T-helper 2 cell treated with Interferon-gamma antibody and Interleukin-4, amounts not matched to agents 5 μg/mL and 100 μg/mL, for 36 hours (primary cell): ENCODE measurements around the gene MYCBPAP.

Source experiments
- DNase-seq: peaks from one replicate; pipeline ENCODE4 v3.0.0; 2021; ENCODE audit warnings: low spot score
- H3K27ac Mint-ChIP-seq: one replicate; pipeline ENCODE4 v1.8.0; 2021; ENCODE audit warnings: mild to moderate bottlenecking, mixed read lengths
- H3K27me3 Mint-ChIP-seq: one replicate; pipeline ENCODE4 v1.8.0; 2021; ENCODE audit warnings: low read depth, mixed read lengths
- H3K36me3 Mint-ChIP-seq: one replicate; pipeline ENCODE4 v1.8.0; 2021; ENCODE audit warnings: low read depth, mixed read lengths
- H3K4me1 Mint-ChIP-seq: one replicate; pipeline ENCODE4 v1.8.0; 2021; ENCODE audit warnings: low read depth, mixed read lengths
- H3K4me3 Mint-ChIP-seq: one replicate; pipeline ENCODE4 v1.8.0; 2022; ENCODE audit warnings: mild to moderate bottlenecking, moderate library complexity, mixed read lengths
- H3K9me3 Mint-ChIP-seq: one replicate; pipeline ENCODE4 v1.8.0; 2021; ENCODE audit warnings: mixed read lengths

MYCBPAP gene

DNA sequence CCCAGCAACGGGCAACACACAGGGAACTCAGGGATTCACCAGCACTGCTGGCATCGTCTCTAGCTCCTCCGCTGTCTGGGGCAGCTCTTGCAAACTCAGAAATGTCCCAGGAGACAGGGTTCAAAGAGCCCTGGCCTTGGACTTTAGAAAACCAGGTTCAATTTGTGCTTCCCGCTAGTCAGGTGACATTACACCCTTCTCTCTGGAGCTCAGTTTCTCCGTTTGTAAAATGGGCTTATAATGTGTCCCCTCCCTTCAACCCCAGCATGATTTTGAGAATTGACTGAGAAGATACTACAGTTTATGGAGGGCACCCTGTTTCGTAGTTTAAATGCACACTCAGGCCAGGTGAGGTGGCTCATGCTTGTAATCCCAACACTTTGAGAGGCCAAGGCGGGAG, 1.9 kb upstream of the MYCBPAP start:
- Mint-ChIP-seq H3K4me1 (peaks cover 47% of the 10 kb centered on the region), H3K27me3 (no peaks in the 10 kb centered on the region), H3K4me3 (no peak overlapping the region), H3K36me3 (peaks cover 3% of the 10 kb centered on the region), H3K27ac (no peak overlapping the region), H3K9me3 (no peaks in the 10 kb centered on the region)
- no peak for DNase-seq

DNA sequence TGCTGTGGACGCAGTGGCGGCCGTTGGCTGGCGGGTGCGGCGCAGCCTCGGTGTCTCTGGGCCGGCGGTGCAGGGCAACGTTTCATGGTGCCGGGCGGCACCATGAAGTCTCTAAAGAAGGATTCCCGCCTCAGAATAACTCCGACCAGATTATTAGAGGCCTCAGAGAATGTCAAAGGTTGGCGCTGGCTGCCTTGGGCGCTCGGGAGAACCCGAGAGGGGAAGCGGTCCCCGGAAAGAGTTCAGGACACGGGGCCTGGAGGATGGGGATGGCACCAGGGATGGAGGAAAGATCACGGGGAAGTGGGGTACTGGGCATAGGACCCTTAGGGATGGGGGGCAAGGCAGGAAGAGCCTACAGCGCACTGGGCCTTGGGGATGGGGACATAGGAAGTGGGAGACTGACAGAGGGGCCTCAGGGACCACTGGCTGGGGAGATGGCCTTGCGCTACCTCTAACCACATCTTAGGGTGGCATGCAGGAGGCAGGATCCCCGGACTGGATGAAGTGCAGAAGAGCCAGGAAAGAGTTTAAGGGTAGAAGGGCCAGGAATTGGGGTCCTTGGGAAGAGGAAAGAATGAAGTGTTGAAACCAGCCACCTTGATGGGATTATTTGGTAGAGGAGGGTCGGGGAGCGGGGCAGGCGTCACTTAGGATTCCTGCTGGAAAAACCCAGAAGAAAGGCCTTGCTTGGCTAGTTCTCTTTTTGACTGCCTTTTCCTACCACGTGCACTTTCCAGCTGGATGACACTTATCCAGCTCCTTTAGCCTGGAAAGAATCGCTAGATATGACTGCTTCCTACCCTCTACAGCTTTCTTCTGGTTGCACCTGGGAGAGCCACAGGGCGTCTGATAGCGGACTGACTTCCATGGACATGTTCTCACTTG, 578 bp downstream of the MYCBPAP start:
- H3K9me3 Mint-ChIP-seq: no peaks in the 10 kb centered on the region
- no peaks in the 10 kb centered on the region for H3K27me3 Mint-ChIP-seq
- H3K36me3 Mint-ChIP-seq: peaks cover 3% of the 10 kb centered on the region
- H3K27ac Mint-ChIP-seq: peak overlapping the region; percentile 92
- no peak for DNase-seq
- peak overlapping the region; percentile 95 for H3K4me3 Mint-ChIP-seq
- H3K4me1 Mint-ChIP-seq: peaks cover 49% of the 10 kb centered on the region

DNA sequence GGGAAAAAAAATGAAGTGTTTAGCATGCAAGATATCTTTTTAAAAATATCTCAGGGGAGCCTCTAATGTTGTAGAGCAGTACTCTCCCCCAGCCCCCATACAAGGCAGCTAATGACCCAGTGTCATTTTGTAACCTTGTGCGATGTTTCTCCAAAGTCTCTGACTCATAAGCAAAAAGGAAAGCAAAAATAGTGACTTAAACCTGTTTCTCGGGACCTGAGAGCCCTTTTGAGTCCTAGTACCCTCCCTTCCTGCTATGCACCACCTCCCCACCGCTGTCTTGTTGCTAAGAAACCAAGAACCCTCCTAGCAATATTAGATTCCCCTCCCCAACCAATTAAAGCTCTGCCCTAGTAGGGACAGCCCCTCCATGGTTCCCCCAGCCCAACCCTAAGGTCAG, 2.8 kb downstream of the MYCBPAP start:
- Mint-ChIP-seq H3K27ac (peak overlapping the region; percentile 92), H3K9me3 (no peaks in the 10 kb centered on the region), H3K36me3 (peaks cover 3% of the 10 kb centered on the region), H3K4me3 (peak overlapping the region; percentile 53), H3K27me3 (no peaks in the 10 kb centered on the region), H3K4me1 (peaks cover 39% of the 10 kb centered on the region)
- DNase-seq: peak; percentile 57

DNA sequence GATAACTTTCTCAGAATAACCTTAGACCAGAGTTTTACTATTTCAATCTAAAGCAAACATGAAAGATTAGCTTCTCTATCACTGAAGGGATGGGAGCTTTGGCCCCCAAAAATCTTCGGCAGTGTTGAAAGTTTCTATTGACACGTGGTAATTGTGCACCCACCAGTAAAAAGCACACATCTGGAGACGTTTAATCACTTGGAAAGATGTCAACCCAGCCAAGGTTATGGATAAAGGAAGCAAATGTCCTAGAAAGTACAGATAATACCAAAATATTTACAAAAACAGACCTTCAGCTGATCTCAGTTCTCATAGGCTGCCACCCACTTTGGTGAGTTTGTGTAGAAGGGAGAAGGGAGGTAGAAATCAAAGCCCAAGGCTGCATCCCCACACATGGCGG, 5.3 kb downstream of the MYCBPAP start:
- no peak overlapping the region for H3K27ac Mint-ChIP-seq
- H3K4me3 Mint-ChIP-seq: no peak overlapping the region
- no peak for DNase-seq
- no peaks in the 10 kb centered on the region for H3K9me3 Mint-ChIP-seq
- H3K27me3 Mint-ChIP-seq: no peaks in the 10 kb centered on the region
- peaks cover 3% of the 10 kb centered on the region for H3K36me3 Mint-ChIP-seq
- peaks cover 37% of the 10 kb centered on the region for H3K4me1 Mint-ChIP-seq

DNA sequence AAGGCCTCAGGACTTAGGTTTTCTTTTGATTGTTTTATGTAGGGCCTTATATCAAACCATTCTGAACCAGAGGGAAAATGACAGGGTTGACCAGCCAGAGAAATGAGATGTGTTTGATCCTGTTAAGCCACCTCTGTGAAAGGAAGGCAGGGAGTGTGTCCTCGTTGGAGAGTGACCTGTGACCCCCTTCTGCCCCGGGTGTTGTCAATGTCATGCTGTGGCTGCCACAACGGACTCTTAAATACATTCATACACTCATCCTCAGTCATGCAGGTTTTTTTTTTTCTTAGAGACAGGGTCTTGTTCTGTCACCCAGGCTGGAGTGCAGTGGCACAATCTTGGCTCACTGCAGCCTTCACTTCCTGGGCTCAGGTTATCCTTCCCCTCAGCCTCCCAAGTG, 6.1 kb downstream of the MYCBPAP start:
- Mint-ChIP-seq H3K36me3 (no peaks in the 10 kb centered on the region), H3K27ac (no peak overlapping the region), H3K27me3 (no peaks in the 10 kb centered on the region), H3K4me1 (peaks cover 29% of the 10 kb centered on the region), H3K9me3 (no peaks in the 10 kb centered on the region), H3K4me3 (no peak overlapping the region)
- no peak for DNase-seq

DNA sequence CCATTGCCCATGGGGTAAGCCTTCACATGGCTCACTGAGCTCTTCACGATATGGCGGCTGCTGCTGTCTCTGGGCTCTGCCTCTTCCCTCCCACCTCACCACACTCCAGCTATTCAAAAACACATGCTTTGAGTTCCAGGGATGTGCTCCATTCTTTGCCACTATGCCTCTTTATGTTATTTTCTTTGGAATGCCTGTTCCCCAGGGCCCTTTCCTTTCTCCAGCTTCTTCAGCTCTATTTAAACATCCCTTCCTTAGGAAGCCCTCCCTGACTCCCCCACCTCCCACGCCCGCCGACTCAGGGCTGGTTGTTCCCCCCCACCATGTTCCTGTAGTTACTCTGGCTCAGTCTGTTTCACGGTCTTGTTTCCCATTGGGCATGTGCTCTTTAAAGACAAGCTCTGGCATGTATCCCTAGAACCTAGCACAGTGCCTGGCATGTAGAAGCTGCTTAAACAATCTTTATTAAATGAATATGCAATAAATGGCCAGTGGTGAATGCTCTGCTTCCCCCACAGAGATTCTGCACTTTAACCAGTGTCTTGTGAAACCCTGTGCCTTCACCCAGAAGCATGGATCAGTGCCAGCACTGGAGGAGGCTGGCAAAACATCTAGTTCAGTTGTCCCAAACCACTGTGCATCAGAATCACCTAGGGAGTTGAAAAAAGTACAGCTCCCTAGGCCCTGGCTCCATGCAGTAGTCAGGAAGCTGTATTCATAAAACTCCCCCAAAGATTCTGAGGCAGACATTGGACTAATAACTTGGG, 6.9 kb downstream of the MYCBPAP start:
- Mint-ChIP-seq H3K27me3 (no peaks in the 10 kb centered on the region), H3K4me3 (no peak overlapping the region), H3K36me3 (no peaks in the 10 kb centered on the region), H3K9me3 (no peaks in the 10 kb centered on the region), H3K4me1 (peaks cover 21% of the 10 kb centered on the region), H3K27ac (no peak overlapping the region)
- DNase-seq: no peak

DNA sequence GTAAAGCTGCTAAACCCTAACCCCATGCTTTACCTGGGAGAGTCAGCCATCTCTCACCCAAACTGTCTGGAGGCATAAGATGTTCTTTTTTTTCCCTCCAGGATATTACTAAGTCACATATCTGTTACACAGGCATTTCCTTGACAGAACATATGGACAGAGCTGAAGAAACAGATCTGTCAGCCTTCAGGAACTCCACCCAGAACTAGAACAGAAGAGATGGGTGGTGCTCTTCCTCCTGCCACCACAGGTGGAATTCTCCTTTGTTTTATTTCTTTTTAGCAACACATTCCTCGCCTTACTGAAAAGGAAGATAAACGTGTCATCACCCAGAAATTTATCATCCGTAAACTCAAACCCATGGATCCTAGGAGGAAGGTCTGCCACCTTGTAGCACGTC, 8.8 kb downstream of the MYCBPAP start:
- H3K27ac Mint-ChIP-seq: no peak overlapping the region
- H3K9me3 Mint-ChIP-seq: no peaks in the 10 kb centered on the region
- H3K4me3 Mint-ChIP-seq: peak overlapping the region; percentile 42
- no peaks in the 10 kb centered on the region for H3K36me3 Mint-ChIP-seq
- peaks cover 6% of the 10 kb centered on the region for H3K4me1 Mint-ChIP-seq
- no peaks in the 10 kb centered on the region for H3K27me3 Mint-ChIP-seq
- no peak for DNase-seq

DNA sequence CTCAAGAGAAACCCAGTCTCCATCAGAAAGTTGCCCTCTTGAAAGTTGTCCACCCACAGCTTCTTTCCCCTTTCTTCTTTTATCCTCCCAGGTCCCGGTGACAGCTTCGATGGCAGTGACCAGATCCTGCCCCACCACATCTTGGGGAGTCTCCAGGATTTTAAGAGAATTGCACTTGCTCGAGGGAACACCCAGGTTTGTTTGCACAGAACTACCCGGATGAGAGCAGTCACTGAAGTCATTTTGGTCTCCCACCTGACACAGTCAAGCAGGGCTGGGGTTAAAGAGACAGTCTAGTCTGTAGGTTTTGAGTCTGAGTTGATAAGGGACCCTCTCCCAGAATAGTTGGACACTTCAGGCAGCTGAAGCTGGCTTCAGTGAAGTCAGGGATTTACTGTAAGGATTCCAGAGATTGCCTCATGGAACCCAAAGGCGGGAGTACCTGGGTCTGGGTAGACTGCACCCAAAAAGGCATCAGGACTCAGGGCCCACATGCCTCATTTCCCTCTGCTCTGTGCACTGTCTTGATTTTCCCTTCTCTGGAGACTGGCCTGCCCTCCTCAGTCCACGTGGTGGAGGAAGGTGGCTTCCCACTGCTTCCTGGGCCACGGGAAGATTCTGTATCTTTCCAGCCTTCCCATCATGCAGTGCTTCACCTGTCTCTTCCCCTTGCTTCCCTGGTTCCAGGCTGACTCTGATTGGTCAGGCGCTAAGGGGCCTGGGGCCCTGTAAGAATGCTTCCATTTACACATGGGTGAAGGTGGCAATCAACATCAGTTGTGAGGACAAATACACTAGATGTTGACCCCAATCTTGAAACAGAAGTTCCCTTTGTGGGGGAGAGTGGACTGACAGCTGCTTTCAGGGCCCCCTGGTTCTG, 9.5 kb downstream of the MYCBPAP start:
- Mint-ChIP-seq H3K4me1 (peaks cover 2% of the 10 kb centered on the region), H3K27ac (no peak overlapping the region), H3K27me3 (no peaks in the 10 kb centered on the region), H3K4me3 (peak overlapping the region; percentile 42), H3K36me3 (peaks cover 2% of the 10 kb centered on the region), H3K9me3 (no peaks in the 10 kb centered on the region)
- no peak for DNase-seq

DNA sequence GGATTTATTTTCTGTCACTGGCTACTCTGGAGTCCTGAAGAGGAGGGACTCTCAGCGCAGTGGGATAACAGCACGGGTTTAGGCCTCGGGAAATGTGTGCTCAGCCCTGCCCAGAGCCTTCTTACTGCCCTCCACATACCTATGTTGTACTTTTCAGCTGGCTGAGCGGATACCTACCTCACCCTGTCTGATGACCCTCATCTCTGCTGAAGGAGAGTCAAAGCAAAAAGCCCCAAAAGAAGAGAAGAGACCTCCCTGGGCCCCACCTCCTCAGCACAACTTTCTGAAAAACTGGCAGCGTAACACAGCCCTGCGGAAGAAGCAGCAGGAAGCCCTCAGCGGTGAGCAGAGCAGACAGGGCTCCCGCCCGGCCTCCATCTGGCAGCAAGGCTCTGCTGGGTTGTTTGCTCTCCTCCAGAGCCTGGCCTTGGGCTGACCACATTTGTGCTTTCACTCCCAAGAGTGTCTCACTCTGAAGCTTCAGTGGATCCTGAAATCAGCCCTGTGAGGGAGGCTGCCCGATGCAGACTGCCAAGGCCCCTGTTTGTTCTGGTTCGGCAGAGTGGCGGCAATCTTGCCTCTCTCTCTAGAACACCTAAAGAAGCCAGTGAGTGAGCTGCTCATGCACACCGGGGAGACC, 10.3 kb downstream of the MYCBPAP start:
- no peak for DNase-seq
- Mint-ChIP-seq H3K27ac (no peak overlapping the region), H3K4me3 (no peak overlapping the region)

DNA sequence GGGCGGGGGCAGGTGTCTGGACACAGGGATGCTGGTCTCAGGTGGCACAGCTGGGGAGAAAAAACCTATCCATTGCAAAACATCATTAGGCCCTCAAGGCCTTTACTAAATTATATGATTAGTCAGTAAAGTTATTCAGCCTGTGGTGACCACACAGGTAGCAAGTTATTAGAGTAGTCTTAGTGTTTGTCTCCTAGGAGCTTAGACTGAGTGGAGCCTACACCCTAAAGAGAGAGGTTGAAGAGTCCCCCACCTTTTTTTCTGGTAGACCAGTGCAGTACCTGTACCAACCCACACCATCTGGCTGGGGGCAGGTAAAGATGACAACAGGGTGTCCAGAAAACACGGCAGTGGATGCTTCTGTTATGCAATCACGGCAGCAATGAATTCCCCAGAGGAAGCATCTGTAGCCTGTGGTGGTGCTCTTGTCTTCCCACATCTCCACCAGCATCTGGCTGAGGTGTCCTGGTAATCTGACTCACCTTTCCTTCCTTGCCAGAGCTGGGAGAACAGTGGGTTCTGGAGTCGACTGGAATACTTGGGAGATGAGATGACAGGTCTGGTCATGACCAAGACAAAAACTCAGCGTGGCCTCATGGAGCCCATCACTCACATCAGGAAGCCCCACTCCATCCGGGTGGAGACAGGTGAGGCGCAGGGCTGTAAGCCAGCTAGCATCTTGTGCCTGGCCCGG, 11.0 kb downstream of the MYCBPAP start:
- no peaks in the 10 kb centered on the region for H3K27me3 Mint-ChIP-seq
- H3K27ac Mint-ChIP-seq: no peak overlapping the region
- no peaks in the 10 kb centered on the region for H3K9me3 Mint-ChIP-seq
- peaks cover 2% of the 10 kb centered on the region for H3K36me3 Mint-ChIP-seq
- peaks cover 2% of the 10 kb centered on the region for H3K4me1 Mint-ChIP-seq
- no peak overlapping the region for H3K4me3 Mint-ChIP-seq
- no peak for DNase-seq

More for the DNA sequence above, 10.3 kb downstream of the MYCBPAP start:
- Mint-ChIP-seq H3K36me3 (peaks cover 2% of the 10 kb centered on the region), H3K4me1 (peaks cover 2% of the 10 kb centered on the region), H3K9me3 (no peaks in the 10 kb centered on the region), H3K27me3 (no peaks in the 10 kb centered on the region)

DNA sequence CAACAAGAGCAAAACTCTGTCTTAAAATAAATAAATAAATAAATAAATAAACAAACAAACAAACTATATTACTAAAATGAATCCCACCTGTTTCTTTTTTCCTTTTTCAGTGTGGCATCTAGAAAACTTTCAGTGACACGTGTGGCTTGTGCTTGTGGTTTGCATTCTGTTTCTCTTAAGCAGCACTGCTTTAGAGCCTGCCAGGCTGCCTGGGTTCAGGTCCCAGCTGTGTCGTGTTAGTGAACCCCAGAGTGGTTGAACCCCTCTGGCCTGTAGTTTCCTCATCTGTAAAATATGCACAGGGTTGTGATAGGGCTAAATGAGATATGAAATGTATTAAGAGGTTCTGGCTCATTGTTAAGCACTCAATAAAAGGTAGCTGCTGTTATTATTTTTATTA, 12.2 kb downstream of the MYCBPAP start:
- DNase-seq: no peak
- Mint-ChIP-seq H3K27ac (no peak overlapping the region), H3K27me3 (no peaks in the 10 kb centered on the region)

DNA sequence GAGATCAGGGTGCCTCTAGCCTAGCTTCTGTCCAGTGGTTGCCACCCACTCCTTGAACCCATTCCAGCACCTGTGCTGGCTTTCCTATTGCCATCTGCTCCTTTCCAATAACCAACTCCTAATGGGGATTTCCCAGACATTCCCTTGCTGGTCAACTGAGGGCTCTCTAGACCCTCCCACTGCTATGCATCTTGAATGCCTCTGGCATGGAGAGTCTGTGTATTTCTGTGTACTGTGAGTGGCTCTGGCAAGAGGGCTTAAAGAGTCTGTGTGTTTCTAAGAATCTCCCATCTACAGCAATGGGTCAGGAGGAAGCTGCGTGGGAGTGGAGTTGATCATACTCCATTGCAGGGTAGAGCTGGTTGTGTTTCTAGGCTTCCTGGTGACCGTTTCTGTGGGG, 13.3 kb downstream of the MYCBPAP start:
- no peaks in the 10 kb centered on the region for H3K9me3 Mint-ChIP-seq
- no peaks in the 10 kb centered on the region for H3K27me3 Mint-ChIP-seq
- H3K36me3 Mint-ChIP-seq: peaks cover 2% of the 10 kb centered on the region
- H3K4me3 Mint-ChIP-seq: no peak overlapping the region
- no peak for DNase-seq
- H3K4me1 Mint-ChIP-seq: peaks cover 2% of the 10 kb centered on the region
- H3K27ac Mint-ChIP-seq: no peak overlapping the region

More for the DNA sequence above, 12.2 kb downstream of the MYCBPAP start:
- no peaks in the 10 kb centered on the region for H3K9me3 Mint-ChIP-seq
- peaks cover 2% of the 10 kb centered on the region for H3K36me3 Mint-ChIP-seq
- H3K4me3 Mint-ChIP-seq: no peak overlapping the region
- peaks cover 2% of the 10 kb centered on the region for H3K4me1 Mint-ChIP-seq

DNA sequence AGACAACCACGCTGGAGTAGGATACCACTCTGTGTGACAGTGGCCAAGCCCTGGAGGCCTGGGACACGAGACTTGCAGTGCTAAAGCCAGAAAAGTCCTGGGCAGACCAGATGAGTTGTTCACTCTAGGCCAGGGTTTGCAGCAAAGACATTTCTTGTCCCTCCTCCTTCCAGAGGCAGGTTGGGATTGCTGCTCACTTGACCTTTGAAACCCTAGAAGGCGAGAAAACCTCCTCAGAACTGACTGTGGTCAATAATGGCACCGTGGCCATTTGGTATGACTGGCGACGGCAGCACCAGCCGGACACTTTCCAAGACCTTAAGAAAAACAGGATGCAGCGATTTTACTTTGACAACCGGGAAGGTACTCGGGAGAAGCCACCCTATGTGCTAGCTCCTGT, 14.5 kb downstream of the MYCBPAP start:
- H3K27me3 Mint-ChIP-seq: no peaks in the 10 kb centered on the region
- peaks cover 2% of the 10 kb centered on the region for H3K36me3 Mint-ChIP-seq
- no peaks in the 10 kb centered on the region for H3K4me1 Mint-ChIP-seq
- no peak overlapping the region for H3K4me3 Mint-ChIP-seq
- no peak for DNase-seq
- no peak overlapping the region for H3K27ac Mint-ChIP-seq
- H3K9me3 Mint-ChIP-seq: no peaks in the 10 kb centered on the region
